Progenitor cell of endocrine pancreas (in vitro differentiated cells): Measurements from ENCODE around the gene PTPRB. TPM values are rescaled to one million over a fixed set of nuclear protein-coding genes. Genes with fewer than 3 reads are reported as not detected.

Experiments used
- DNase-seq: peaks from one replicate; pipeline ENCODE4 v3.0.0; 2021; ENCODE audit warnings: low spot score; ENCODE audit not compliant: unreplicated experiment
- H3K27ac Mint-ChIP-seq: 2 replicates; pipeline ENCODE4 v1.8.0; 2021; ENCODE audit warnings: mild to moderate bottlenecking, moderate library complexity, mixed read lengths
- H3K27me3 Mint-ChIP-seq: 2 replicates; pipeline ENCODE4 v1.8.0; 2021; ENCODE audit warnings: mixed read lengths
- H3K36me3 Mint-ChIP-seq: 2 replicates; pipeline ENCODE4 v1.8.0; 2022; ENCODE audit warnings: mixed read lengths; ENCODE audit not compliant: insufficient read depth
- H3K4me1 Mint-ChIP-seq: 2 replicates; pipeline ENCODE4 v1.8.0; 2021; ENCODE audit warnings: low read depth, mixed read lengths
- H3K4me3 Mint-ChIP-seq: 2 replicates; pipeline ENCODE4 v1.8.0; 2021; ENCODE audit warnings: low read depth, mild to moderate bottlenecking, moderate library complexity, mixed read lengths
- H3K9me3 Mint-ChIP-seq: 2 replicates; pipeline ENCODE4 v1.8.0; 2021; ENCODE audit warnings: low read depth, mixed read lengths
- total RNA-seq: library from RNA; stranded (reverse); gene quantifications from 2 replicates; pipeline ENCODE4 v1.2.1, GENCODE V29; 2021
- TF ChIP-seq, protein P1 (sequence below): fragments of 200-600 bp; sonication (generic); IDR thresholded peaks from one replicate; pipeline ENCODE4 v1.5.0; 2021; ENCODE audit warnings: antibody characterized with exemption, mild to moderate bottlenecking; ENCODE audit not compliant: unreplicated experiment

PTPRB gene
- total RNA-seq, 1 donor from 2014 or later: 0.38 TPM

DNA sequence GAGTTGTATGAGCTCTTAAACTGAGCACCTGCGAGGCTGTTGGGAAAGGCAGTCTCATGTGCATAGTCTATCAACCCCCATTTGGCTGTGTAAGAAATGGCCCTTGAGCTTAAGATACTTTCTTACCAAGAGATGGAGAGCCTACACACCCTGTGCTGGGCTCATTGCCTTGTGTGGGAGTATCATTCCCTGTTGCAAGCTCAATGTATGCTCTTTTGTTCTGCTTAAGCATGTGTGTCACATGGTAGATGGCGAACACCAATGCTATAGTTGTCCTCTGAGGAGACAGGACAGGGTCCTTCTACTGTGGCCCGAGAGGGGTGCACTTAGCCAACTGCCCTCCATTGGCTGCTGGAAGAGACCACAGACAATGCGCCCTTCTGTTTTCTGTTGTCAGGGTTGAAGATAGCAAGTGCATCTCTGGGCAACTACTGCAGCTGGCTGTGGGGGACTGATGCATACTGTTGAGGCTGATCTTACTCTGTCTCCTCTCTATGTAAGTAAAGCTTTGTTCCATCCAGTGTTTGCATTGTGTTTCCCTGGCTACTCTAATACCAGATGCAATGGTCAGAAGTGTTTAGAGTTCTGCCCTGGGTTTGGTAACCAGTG is 79.5 kb downstream of the PTPRB start:
- no peaks in the 10 kb centered on the region for H3K9me3 Mint-ChIP-seq
- peaks cover 2% of the 10 kb centered on the region for H3K4me1 Mint-ChIP-seq
- peaks cover 4% of the 10 kb centered on the region for H3K27me3 Mint-ChIP-seq
- DNase-seq: no peak
- H3K36me3 Mint-ChIP-seq: no peaks in the 10 kb centered on the region
- H3K27ac Mint-ChIP-seq: no peak overlapping the region
- H3K4me3 Mint-ChIP-seq: no peak overlapping the region
- TF ChIP-seq, protein P1, sequence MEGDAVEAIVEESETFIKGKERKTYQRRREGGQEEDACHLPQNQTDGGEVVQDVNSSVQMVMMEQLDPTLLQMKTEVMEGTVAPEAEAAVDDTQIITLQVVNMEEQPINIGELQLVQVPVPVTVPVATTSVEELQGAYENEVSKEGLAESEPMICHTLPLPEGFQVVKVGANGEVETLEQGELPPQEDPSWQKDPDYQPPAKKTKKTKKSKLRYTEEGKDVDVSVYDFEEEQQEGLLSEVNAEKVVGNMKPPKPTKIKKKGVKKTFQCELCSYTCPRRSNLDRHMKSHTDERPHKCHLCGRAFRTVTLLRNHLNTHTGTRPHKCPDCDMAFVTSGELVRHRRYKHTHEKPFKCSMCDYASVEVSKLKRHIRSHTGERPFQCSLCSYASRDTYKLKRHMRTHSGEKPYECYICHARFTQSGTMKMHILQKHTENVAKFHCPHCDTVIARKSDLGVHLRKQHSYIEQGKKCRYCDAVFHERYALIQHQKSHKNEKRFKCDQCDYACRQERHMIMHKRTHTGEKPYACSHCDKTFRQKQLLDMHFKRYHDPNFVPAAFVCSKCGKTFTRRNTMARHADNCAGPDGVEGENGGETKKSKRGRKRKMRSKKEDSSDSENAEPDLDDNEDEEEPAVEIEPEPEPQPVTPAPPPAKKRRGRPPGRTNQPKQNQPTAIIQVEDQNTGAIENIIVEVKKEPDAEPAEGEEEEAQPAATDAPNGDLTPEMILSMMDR: no peak

DNA sequence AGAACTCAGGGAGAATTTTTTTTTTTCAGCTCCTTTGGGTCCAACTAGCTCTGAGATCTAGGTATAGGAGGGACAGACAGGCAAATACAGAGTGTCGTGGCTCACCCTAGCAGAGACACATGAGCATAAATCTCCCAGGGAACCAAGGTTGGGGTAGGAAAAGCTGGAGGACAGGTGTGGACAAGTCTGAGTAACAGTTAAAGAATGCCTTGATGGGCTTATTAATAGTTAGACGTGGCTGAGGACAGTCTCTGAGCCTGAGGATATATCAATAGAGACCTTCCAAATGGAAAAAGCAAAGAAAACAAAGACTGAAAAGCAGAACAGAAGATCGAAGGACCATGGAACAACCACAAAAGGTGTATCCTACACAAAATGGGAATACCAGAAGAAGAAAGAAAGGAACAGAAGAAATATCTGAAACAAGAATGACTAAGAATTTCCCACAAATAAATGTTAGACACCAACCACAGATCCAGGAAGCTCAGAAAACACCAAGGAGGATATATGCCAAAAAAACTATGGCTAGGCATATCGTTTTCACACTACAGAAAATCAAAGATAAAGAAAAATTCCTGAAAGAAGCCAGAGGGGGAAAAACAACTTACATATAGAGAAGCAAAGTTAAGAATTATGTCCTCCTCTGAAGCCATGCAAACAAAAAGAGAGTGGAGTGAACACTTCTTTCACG is 80.9 kb downstream of the PTPRB start:
- H3K36me3 Mint-ChIP-seq: no peaks in the 10 kb centered on the region
- TF ChIP-seq, protein P1: no peak
- H3K27me3 Mint-ChIP-seq: peaks cover 4% of the 10 kb centered on the region
- no peak for DNase-seq
- H3K4me1 Mint-ChIP-seq: peaks cover 2% of the 10 kb centered on the region
- no peak overlapping the region for H3K4me3 Mint-ChIP-seq
- H3K9me3 Mint-ChIP-seq: no peaks in the 10 kb centered on the region
- no peak overlapping the region for H3K27ac Mint-ChIP-seq

DNA sequence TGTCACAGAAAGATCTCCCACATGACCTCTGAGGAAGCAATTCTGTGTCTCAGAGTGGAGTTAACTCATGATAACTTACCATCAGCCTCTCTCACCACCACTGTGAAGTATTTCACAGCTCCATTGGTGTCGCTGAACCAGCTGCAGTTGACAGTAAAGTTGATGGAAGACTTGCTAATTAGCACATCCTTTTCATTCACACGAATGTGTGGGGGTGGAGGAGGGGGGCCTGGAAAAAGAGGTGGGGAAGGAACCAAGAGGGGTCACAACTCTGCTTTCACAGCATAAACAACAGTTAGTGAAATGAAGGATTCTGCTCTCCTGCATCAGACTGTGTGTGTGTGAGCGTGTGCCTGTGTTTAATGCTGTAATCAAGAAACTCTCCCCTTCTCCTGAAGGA is 82.1 kb downstream of the PTPRB start:
- Mint-ChIP-seq H3K27ac (no peak overlapping the region), H3K36me3 (no peaks in the 10 kb centered on the region), H3K4me3 (no peak overlapping the region), H3K27me3 (peaks cover 4% of the 10 kb centered on the region), H3K9me3 (no peaks in the 10 kb centered on the region), H3K4me1 (peaks cover 2% of the 10 kb centered on the region)
- no peak for DNase-seq
- TF ChIP-seq, protein P1: no peak

DNA sequence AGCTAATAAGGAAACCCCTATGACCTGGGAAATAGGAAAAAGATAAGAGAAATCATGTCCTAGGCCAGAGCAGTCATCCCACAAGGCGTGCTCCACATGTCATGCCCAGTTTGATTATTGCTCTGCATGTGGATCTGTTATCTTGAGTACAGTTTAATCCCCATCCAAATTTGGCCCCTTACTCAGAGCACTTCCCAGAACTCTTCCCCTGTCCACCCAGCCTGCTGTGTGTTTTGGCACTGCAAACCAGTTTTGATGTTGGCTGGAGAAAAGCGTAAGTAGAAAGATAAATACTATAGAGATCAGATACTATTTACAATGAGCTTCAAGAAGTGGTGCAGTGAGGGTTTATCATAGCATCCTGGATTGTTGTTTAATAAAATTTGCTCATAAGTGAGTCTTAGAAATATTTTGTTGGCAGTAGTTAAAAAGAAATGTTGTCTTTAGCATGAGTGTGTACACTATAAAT is 83.8 kb downstream of the PTPRB start:
- H3K27me3 Mint-ChIP-seq: peaks cover 4% of the 10 kb centered on the region
- H3K9me3 Mint-ChIP-seq: no peaks in the 10 kb centered on the region
- TF ChIP-seq, protein P1: no peak
- no peak overlapping the region for H3K4me3 Mint-ChIP-seq
- H3K27ac Mint-ChIP-seq: no peak overlapping the region
- no peaks in the 10 kb centered on the region for H3K36me3 Mint-ChIP-seq
- no peak for DNase-seq
- H3K4me1 Mint-ChIP-seq: peaks cover 2% of the 10 kb centered on the region

DNA sequence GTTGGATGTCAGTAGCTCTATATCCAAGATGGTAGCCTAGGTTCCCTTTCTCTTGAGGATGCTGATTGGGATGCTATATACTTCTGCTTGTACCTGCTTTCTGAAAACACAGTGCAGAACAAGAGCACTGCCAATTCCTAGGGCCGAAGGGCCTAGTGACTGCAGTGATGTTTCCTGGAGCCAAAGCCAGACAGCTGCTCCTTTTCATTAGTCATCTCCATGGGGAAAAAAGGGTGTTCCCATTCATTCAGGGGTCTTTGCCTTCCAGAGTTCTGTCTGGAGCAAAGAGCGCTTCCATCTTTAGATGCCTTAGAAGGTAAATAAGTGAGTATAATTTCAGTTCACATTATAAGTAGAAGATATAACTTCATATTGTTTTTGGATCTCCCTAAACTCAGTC is 85.5 kb downstream of the PTPRB start:
- H3K27me3 Mint-ChIP-seq: peaks cover 4% of the 10 kb centered on the region

More for the DNA sequence above, 85.5 kb downstream of the PTPRB start:
- Mint-ChIP-seq H3K4me3 (no peak overlapping the region), H3K27ac (no peak overlapping the region), H3K36me3 (no peaks in the 10 kb centered on the region), H3K4me1 (peaks cover 2% of the 10 kb centered on the region), H3K9me3 (no peaks in the 10 kb centered on the region)
- TF ChIP-seq, protein P1: no peak
- DNase-seq: no peak
